ENCODE data around the gene EEF2. TPM values are rescaled to one million over a fixed set of nuclear protein-coding genes. Genes with fewer than 3 reads are reported as not detected.
"Not testable (repeated sequence)": the region's sequence is repeated elsewhere in the genome, so short reads cannot be mapped to it uniquely, and the experiment has no call there.

The EEF2 gene
- total and polyA plus RNA-seq, 2 donors from 2014 or later, result 1,520 to 1,813 TPM

DNA sequence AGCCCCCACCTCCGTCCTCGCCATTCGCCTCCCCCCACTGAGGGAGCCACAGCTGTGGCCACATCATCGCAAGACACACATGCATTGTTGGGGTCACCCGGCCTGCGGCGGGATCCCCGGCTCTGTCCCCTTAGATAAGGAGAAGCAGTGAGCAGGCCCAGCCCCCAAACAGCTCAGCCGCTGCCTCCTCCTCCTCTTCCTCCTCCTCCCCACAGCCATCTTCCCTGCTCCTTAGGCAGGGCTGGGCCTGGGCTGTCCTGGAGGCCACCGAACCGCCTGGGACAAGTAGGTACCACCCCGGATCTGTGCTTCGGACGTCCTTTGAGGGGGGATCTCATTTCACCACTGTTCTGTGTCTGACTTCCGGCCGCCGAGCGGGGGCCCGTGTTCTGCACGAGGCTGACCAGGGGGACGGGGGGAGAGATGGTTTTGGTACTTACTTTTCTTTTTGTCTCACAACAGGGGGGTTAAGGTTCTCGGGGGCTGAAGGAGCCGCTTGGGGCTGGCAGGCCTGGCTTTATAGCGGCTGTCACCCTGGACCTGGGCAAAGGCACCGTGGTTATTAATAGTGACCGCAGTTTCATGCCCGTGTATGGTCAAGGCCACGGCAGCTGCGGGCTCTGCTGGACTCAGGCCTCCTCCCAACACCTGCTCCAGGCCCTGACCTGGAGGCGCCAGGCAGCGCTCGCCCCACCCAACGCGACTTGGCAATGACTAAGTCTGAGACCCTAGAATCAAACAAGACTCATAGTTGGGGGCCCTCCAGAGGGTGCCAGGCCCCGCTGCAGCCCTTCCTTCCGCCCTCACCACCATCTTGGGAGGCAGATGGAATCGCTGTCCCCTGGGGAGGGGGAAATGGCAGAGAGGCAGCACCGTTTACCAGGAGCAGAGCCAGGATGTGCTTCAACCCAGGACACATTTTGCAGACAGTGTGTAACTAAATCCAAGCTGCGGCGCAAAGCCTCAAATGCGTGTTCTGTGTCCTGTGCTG is 34.1 kb downstream of the EEF2 start:
- intact Hi-C loops (cut with DNase I), result no loop called here
- Histone ChIP-seq H3K27ac (ENCODE audit: low read depth in 2 of 2, low read length in 2 of 2) (no peak overlapping the region), H3K4me3 (ENCODE audit: low read length in 3 of 3) (no peak overlapping the region), H3K9me3 (ENCODE audit: control insufficient read depth in 2 of 3, insufficient read depth in 1 of 3, low read length in 3 of 3) (no peaks in the 10 kb centered on the region), H3K9ac (ENCODE audit: low read length in 3 of 3) (no peak overlapping the region), H3K4me1 (ENCODE audit: control insufficient read depth in 2 of 3, insufficient read depth in 2 of 3, low read depth in 1 of 3, low read length in 3 of 3) (peaks cover 0 to 3% (median 0%) of the 10 kb centered on the region in 3 donors), H3K27me3 (ENCODE audit: control insufficient read depth, insufficient read depth, low read length) (no peaks in the 10 kb centered on the region), H3K36me3 (ENCODE audit: control insufficient read depth in 2 of 3, insufficient read depth in 3 of 3, low read length in 3 of 3) (no peaks in the 10 kb centered on the region)
- peak in 3 of 5 donors; percentile 41 to 67 (median 42) for DNase-seq
- TF ChIP-seq, protein P1, sequence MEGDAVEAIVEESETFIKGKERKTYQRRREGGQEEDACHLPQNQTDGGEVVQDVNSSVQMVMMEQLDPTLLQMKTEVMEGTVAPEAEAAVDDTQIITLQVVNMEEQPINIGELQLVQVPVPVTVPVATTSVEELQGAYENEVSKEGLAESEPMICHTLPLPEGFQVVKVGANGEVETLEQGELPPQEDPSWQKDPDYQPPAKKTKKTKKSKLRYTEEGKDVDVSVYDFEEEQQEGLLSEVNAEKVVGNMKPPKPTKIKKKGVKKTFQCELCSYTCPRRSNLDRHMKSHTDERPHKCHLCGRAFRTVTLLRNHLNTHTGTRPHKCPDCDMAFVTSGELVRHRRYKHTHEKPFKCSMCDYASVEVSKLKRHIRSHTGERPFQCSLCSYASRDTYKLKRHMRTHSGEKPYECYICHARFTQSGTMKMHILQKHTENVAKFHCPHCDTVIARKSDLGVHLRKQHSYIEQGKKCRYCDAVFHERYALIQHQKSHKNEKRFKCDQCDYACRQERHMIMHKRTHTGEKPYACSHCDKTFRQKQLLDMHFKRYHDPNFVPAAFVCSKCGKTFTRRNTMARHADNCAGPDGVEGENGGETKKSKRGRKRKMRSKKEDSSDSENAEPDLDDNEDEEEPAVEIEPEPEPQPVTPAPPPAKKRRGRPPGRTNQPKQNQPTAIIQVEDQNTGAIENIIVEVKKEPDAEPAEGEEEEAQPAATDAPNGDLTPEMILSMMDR (IDR thresholded peaks at IDR 0.05; ENCODE audit: borderline replicate concordance, extremely low read depth, insufficient read depth), result no peak
- FAIRE-seq, result no peak

DNA sequence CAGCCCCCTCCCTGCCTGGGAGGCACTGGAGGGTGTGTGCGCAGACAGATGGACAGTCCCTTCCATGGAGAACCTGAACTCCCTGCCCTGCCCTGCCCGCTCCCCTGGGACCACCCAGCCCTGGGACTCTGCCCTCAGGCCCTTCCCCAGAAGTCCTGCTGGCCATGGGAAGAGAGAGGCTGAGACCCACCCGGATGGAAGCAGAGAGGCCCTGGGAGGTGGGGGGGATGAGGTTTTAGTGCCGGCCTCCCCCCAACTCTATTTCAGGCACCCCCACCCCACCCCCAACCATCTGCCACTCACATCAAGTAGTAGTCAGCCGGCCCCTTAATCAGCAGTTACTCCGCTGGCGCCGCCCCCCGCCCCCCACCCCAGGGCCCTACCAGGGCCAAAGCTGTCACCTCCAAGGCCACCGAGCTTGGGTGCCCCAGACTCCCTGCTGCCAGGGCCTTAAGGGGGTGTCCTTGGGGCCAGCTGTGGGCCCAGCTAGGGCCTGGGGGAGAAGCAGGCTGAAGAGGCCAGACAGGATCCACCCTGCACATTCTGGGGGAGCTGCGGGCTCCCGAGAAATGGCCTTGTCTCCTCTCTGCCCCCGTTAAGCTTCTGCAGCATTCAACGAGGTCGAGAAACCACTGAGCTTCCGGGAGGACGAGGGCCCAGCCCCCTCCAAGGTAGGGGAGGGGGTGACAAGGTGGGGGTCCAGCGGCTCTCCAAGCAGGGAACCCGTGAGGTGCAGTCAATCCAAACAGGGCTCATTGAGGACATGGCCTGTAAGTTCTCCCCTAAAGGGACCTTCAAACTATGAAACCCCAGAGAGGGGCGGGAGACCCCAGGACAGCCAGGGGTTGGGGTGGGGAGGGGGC is 35.0 kb downstream of the EEF2 start:
- Histone ChIP-seq H3K9ac (ENCODE audit: low read length in 3 of 3) (no peak overlapping the region), H3K27me3 (ENCODE audit: control insufficient read depth, insufficient read depth, low read length) (no peaks in the 10 kb centered on the region), H3K27ac (ENCODE audit: low read depth in 2 of 2, low read length in 2 of 2) (no peak overlapping the region), H3K4me1 (ENCODE audit: control insufficient read depth in 2 of 3, insufficient read depth in 2 of 3, low read depth in 1 of 3, low read length in 3 of 3) (peaks cover 0 to 3% (median 0%) of the 10 kb centered on the region in 3 donors), H3K9me3 (ENCODE audit: control insufficient read depth in 2 of 3, insufficient read depth in 1 of 3, low read length in 3 of 3) (no peaks in the 10 kb centered on the region), H3K36me3 (ENCODE audit: control insufficient read depth in 2 of 3, insufficient read depth in 3 of 3, low read length in 3 of 3) (no peaks in the 10 kb centered on the region), H3K4me3 (ENCODE audit: low read length in 3 of 3) (no peak overlapping the region)
- TF ChIP-seq, protein P1 (IDR thresholded peaks at IDR 0.05; ENCODE audit: borderline replicate concordance, extremely low read depth, insufficient read depth), result no peak
- intact Hi-C loops (cut with DNase I), result no loop called here
- no peak for DNase-seq
- FAIRE-seq, result no peak

DNA sequence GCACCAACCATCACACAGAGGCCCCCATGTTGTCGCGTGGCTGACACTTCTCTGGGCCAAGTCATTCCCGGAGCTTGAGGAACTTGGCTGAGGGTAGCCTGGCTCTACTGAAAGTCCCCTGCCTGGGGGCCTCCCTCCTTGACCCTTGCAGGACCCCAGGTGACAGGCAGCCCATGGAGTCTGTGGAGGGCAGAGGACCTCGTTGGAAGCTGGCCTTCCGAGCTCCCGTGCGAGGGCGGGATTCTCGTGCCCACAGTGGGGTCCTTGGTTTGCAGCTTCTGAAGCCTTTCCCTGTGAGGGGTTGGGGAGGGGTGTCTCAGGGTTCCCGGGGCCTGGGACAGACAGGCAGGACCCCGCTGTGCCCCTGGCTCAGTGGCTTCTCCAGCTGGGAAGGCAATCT is 36.0 kb downstream of the EEF2 start:
- Histone ChIP-seq H3K9ac (ENCODE audit: low read length in 3 of 3) (no peak overlapping the region), H3K4me1 (ENCODE audit: control insufficient read depth in 2 of 3, insufficient read depth in 2 of 3, low read depth in 1 of 3, low read length in 3 of 3) (peaks cover 0 to 3% (median 0%) of the 10 kb centered on the region in 3 donors), H3K4me3 (ENCODE audit: low read length in 3 of 3) (no peak overlapping the region), H3K36me3 (ENCODE audit: control insufficient read depth in 2 of 3, insufficient read depth in 3 of 3, low read length in 3 of 3) (no peaks in the 10 kb centered on the region), H3K9me3 (ENCODE audit: control insufficient read depth in 2 of 3, insufficient read depth in 1 of 3, low read length in 3 of 3) (no peaks in the 10 kb centered on the region), H3K27ac (ENCODE audit: low read depth in 2 of 2, low read length in 2 of 2) (no peak overlapping the region), H3K27me3 (ENCODE audit: control insufficient read depth, insufficient read depth, low read length) (no peaks in the 10 kb centered on the region)
- DNase-seq, result no peak
- no peak for FAIRE-seq
- TF ChIP-seq, protein P1 (IDR thresholded peaks at IDR 0.05; ENCODE audit: borderline replicate concordance, extremely low read depth, insufficient read depth), result no peak
- intact Hi-C loops (cut with DNase I), result no loop called here

DNA sequence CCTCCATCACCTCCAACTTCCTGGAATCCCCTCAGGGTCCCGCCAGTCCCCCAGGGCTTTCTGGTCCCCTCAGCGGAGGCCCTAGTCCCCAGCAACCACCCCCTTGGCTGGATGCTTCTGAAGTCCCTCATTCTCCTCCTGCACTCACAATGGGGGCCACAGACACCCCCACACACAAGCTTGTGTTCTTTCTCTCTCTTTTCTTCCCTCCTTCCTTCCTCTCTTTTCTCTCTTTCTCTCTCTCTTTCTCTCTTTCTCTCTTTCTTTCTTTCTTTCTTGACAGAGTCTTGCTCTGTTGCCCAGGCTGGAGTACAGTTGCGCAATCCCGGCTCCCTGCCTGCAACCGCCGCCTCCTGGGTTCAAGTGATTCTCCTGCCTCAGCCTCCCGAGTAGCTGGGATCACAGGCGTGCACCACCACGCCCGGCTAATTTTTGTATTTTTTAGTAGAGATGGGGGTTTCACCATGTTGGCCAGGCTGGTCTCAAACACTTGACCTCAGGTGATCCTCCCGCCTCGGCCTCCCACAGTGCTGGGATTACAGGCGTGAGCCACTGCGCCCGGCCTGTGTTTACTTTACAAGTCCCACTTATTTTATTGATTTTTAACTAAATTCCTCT is 37.8 kb downstream of the EEF2 start:
- intact Hi-C loops (cut with DNase I); H3K36me3 ChIP-seq (ENCODE audit: control insufficient read depth in 2 of 3, insufficient read depth in 3 of 3, low read length in 3 of 3); H3K27me3 ChIP-seq (ENCODE audit: control insufficient read depth, insufficient read depth, low read length); H3K4me1 ChIP-seq (ENCODE audit: control insufficient read depth in 2 of 3, insufficient read depth in 2 of 3, low read depth in 1 of 3, low read length in 3 of 3); FAIRE-seq; DNase-seq; H3K9me3 ChIP-seq (ENCODE audit: control insufficient read depth in 2 of 3, insufficient read depth in 1 of 3, low read length in 3 of 3); H3K27ac ChIP-seq (ENCODE audit: low read depth in 2 of 2, low read length in 2 of 2); H3K9ac ChIP-seq (ENCODE audit: low read length in 3 of 3); H3K4me3 ChIP-seq (ENCODE audit: low read length in 3 of 3): not testable (repeated sequence)
